ENCODE measurements around the gene POLR2M.

The POLR2M gene

GRCh38 chr15:57741089-57741488, 34.6 kb downstream of the POLR2M start:
- DNase-seq (ENCODE audit: low spot score), result no peak

GRCh38 chr15:57743424-57743823, 36.9 kb downstream of the POLR2M start:
- no peak for DNase-seq (ENCODE audit: low spot score)

DNA sequence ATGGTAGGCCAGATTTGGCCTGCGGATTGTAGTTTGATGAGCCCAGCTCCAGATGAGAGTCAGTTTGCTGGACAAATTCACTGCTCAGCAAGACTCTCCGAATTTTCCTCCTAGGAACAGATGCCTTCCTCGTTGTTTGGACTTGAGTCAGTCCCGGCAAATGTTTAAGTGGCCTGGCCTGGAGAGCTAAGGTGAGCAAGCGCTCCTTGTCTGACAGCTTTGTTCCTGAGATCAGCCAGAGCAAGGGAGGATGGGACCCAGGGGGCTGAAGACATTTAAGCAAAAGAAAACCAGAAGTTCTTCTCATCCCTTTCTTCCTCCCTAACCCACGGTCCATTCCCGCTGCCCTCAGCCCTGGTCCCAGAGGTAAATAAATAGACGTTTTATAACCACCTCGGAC, 40.3 kb downstream of the POLR2M start:
- DNase-seq (ENCODE audit: low spot score), result no peak

GRCh38 chr15:57747206-57747896, 40.8 kb downstream of the POLR2M start:
- DNase-seq (ENCODE audit: low spot score), result no peak

- no peak for DNase-seq (ENCODE audit: low spot score)
Observed at GRCh38 chr15:57751177-57751800, 44.8 kb downstream of the POLR2M start.

- no peak for DNase-seq (ENCODE audit: low spot score)
Observed at GRCh38 chr15:57752436-57752835, 45.9 kb downstream of the POLR2M start.

GRCh38 chr15:57752840-57753239, 46.3 kb downstream of the POLR2M start:
- DNase-seq (ENCODE audit: low spot score), result no peak

GRCh38 chr15:57756466-57756865, 50.0 kb downstream of the POLR2M start:
- DNase-seq (ENCODE audit: low spot score), result no peak

DNA sequence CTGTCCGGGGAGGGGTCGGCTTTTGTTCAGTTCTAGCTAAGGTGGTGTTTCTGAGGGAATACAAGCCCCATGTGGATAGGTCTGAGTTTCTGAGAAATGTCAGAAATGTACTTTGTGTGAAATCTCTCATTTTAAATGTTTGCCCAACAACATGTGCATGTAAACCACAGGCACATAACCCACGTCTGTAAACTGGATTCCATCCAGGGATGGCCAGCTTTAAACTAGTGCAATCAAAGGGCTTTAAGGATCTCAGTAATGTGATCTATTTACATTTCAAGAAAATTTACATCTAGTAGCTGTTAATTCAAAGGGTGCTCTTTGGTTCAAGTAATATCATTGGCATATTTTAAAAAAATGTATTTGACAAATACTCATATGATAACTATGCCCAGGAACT, 52.0 kb downstream of the POLR2M start:
- no peak for DNase-seq (ENCODE audit: low spot score)

GRCh38 chr15:57761562-57761961, 55.0 kb downstream of the POLR2M start:
- no peak for DNase-seq (ENCODE audit: low spot score)

GRCh38 chr15:57762302-57762701, 55.8 kb downstream of the POLR2M start:
- DNase-seq (ENCODE audit: low spot score), result no peak

DNA sequence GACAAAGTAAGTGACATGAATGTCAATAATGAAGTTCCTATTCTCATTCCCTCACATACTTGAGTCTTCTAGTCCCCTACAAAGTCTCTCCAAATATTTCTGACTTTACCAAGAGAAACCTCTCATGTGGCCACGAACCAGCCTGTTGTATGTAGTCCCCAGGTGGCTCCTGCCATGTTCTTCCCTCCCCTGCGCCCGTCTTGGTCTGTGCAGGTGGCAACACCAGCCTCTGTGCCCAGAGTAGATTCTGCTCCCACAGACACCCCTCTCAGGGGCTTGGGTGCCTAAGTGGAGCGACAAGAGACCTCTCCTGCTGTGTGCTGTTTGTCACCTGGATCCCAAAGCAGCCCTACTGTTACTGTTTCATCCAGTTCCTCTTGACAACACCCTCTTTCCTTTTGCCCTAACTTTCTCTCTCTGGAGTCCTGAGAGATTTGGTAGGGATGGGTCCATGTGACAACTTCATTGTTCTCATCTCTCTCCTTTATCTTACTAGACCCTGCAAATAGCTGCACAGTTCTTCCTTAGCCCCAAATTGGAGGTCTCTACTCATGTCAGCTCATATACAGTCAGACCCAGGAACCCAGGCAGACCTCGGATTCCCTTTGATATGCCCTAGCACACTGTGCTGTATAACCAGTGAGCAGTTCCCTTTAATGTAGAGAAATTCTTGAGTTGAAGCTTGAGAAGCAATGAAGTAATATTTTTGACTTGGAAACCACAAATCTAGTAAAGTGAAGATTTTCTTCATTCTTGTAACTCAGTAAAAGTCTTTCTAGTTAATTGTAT, 56.9 kb downstream of the POLR2M start:
- no peak for DNase-seq (ENCODE audit: low spot score)
